ENCODE results near the gene SIRPB2.
"Not testable (repeated sequence)": the region's sequence is repeated elsewhere in the genome, so short reads cannot be mapped to it uniquely, and the experiment has no call there.

SIRPB2 gene

DNA sequence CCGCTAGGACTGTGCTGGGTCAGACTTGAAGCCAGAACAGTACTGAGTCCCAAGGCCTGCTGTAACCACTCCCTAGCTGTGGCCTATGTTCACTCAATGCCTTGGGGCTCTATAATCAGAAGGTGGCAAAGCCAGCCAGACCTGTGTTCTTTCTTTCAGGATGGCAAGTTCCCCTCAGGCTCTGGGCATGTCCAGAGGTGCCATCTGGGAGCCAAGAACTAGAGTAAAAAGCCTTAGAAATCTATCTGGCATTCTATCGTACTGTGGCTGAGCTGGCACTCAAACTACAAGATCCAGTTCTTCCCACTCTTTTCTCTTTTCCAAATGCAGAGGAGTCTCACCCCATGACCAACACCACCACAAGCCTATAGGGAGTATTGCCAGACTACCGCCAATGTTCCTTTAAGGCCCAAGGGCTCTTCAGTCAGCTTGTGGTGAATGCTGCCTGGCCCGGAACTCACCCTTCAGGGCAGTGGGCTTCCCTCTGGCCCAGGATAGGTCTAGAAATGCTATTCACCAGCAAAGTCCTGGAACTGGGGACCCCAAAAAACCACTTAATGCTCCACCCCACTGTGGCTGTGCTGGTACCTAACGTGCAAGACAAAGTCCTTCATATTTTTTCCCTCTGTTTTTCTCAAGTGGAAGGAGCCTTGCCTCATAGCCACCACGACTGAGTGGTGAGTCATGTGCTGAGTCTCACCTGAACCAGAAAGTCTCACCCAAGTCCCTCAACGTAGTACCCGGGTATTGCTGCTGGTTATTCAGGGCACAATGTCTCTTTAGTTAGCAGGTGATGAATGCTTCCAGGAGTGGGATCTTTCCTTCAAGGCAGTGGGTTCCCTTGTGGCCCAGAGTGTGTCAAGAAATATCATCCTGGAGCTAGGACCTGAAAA, 8.6 kb upstream of the SIRPB2 start:
- H3K27me3 ChIP-seq (replicated peaks): peaks cover 13% of the 10 kb centered on the region
- in situ Hi-C loops (cut with HindIII; ENCODE audit: low pct_ligation_motif_present, low sequenced_read_pairs): no loop called here

GRCh38 chr20:1497371-1497770, 6.2 kb upstream of the SIRPB2 start:
- in situ Hi-C loops (cut with HindIII; ENCODE audit: low pct_ligation_motif_present, low sequenced_read_pairs); DNase-seq; H3K4me3 ChIP-seq (ENCODE audit: low read depth, low read length); H3K27ac ChIP-seq; H3K36me3 ChIP-seq (replicated peaks): not testable (repeated sequence)
- H3K27me3 ChIP-seq (replicated peaks): peaks cover 21% of the 10 kb centered on the region

More for the DNA sequence above, 8.6 kb upstream of the SIRPB2 start:
- TF ChIP-seq, protein P1, sequence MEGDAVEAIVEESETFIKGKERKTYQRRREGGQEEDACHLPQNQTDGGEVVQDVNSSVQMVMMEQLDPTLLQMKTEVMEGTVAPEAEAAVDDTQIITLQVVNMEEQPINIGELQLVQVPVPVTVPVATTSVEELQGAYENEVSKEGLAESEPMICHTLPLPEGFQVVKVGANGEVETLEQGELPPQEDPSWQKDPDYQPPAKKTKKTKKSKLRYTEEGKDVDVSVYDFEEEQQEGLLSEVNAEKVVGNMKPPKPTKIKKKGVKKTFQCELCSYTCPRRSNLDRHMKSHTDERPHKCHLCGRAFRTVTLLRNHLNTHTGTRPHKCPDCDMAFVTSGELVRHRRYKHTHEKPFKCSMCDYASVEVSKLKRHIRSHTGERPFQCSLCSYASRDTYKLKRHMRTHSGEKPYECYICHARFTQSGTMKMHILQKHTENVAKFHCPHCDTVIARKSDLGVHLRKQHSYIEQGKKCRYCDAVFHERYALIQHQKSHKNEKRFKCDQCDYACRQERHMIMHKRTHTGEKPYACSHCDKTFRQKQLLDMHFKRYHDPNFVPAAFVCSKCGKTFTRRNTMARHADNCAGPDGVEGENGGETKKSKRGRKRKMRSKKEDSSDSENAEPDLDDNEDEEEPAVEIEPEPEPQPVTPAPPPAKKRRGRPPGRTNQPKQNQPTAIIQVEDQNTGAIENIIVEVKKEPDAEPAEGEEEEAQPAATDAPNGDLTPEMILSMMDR (IDR thresholded peaks at IDR 0.05; ENCODE audit: low read depth, low read length, missing control alignments): no peak
- Histone ChIP-seq H3K36me3 (replicated peaks) (no peaks in the 10 kb centered on the region), H3K27ac (no peak overlapping the region), H3K4me3 (ENCODE audit: low read depth, low read length) (no peak overlapping the region)
- no peak for DNase-seq

GRCh38 chr20:1496930-1497329, 5.7 kb upstream of the SIRPB2 start:
- TF ChIP-seq, protein P1 (IDR thresholded peaks at IDR 0.05; ENCODE audit: low read depth, low read length, missing control alignments): no peak
- no peaks in the 10 kb centered on the region for H3K36me3 ChIP-seq (replicated peaks)
- H3K4me3 ChIP-seq (ENCODE audit: low read depth, low read length): no peak overlapping the region
- in situ Hi-C loops (cut with HindIII; ENCODE audit: low pct_ligation_motif_present, low sequenced_read_pairs): no loop called here
- no peak for DNase-seq
- H3K27me3 ChIP-seq (replicated peaks): peaks cover 21% of the 10 kb centered on the region
- H3K27ac ChIP-seq: no peak overlapping the region

DNA sequence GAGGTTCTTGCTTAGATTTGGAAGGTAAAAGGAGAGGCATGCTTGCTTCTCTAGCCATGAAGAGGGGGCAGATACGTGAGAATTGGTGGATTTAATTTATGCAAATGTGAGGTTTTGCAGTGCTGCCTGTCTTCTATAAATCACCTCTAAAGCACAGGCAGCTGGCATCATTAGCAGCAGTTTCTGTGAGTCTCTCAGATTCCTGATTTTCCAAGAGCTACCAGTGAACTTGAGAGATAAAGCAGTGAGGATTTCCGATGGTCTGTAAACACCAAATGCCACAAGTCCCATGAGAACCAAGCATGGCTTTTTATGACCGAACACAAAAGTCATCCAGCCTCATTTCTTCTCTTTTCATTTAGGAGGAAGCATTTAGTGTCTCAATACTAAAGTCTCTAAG, 3.2 kb upstream of the SIRPB2 start:
- H3K27ac ChIP-seq: no peak overlapping the region
- H3K27me3 ChIP-seq (replicated peaks): peaks cover 17% of the 10 kb centered on the region
- in situ Hi-C loops (cut with HindIII; ENCODE audit: low pct_ligation_motif_present, low sequenced_read_pairs): no loop called here
- TF ChIP-seq, protein P1 (IDR thresholded peaks at IDR 0.05; ENCODE audit: low read depth, low read length, missing control alignments): no peak
- DNase-seq: no peak
- H3K36me3 ChIP-seq (replicated peaks): no peaks in the 10 kb centered on the region
- no peak overlapping the region for H3K4me3 ChIP-seq (ENCODE audit: low read depth, low read length)

DNA sequence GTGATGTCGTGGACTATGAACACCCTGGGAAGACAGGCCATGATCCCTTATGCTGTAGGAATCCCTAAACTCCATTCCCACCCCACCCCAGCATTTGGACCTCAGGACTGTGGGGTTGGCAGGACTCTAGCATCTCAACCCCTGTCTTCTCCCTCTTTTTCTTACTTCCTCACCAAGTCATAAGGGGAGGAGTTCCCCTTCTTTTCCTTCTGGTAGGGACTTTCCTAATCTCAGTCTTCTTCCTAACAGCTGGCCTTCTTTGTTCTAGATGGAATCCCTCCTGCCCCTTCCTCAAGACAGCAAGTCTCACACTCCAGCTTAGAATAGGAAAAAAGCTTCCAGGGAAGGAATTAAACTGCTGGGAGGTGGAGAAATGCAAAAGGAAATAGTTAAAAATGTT, 2.3 kb upstream of the SIRPB2 start:
- H3K36me3 ChIP-seq (replicated peaks): no peaks in the 10 kb centered on the region
- TF ChIP-seq, protein P1 (IDR thresholded peaks at IDR 0.05; ENCODE audit: low read depth, low read length, missing control alignments): no peak
- H3K27me3 ChIP-seq (replicated peaks): peaks cover 17% of the 10 kb centered on the region
- in situ Hi-C loops (cut with HindIII; ENCODE audit: low pct_ligation_motif_present, low sequenced_read_pairs): no loop called here
- H3K27ac ChIP-seq: no peak overlapping the region
- no peak for DNase-seq
- H3K4me3 ChIP-seq (ENCODE audit: low read depth, low read length): no peak overlapping the region

DNA sequence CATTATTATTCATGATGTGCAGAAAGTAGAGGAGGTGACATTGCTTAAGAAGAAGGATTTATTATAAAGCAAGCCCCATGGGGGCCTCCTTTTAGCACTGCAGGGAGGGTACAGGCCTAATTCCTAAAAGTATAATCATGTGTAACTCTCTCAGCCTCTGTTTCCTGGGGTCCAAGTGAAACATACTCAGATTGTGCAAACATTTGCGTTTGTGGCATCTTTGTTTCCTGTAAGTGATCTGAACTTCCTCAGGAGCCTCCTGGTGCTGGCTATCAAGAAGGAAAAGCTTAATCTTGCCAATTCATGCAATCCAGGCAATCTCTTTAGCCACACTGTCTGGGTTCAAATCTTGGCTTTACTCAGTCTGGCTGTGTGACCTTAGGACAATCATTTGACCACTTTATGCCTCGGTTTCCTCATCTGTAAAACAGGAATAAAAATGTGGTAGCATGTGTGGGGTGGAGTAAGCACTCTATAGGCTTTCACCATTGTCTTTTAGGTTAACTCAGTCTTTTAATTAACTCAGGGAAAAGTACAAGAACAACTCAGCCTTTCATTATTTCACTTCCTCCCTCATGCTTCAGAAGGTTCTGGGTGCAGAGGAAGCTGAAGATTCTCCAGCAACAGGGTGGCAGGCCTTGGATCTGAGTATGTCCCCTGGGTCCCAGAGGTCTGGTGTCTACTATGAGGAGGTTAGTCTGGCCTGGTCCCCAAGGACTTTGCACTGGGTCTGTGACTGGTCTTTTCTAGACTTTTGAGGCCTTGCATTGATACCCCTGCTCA, 831 bp upstream of the SIRPB2 start:
- DNase-seq: no peak
- peaks cover 17% of the 10 kb centered on the region for H3K27me3 ChIP-seq (replicated peaks)
- in situ Hi-C loops (cut with HindIII; ENCODE audit: low pct_ligation_motif_present, low sequenced_read_pairs): no loop called here
- TF ChIP-seq, protein P1 (IDR thresholded peaks at IDR 0.05; ENCODE audit: low read depth, low read length, missing control alignments): no peak
- H3K36me3 ChIP-seq (replicated peaks): no peaks in the 10 kb centered on the region
- H3K27ac ChIP-seq: no peak overlapping the region
- no peak overlapping the region for H3K4me3 ChIP-seq (ENCODE audit: low read depth, low read length)
